Loucy (cell line): ENCODE measurements around the gene AGAP3.
A peak's percentile ranks its signal among the peaks of the same experiment; 100 is the strongest.

Source experiments
- H2AFZ ChIP-seq: fragments of 200-600 bp; sonication (generic); 2 replicates; pipeline ENCODE4 v1.6.0; 2016; ENCODE audit warnings: antibody characterized with exemption, mild to moderate bottlenecking, low read length, moderate library complexity
- H3F3A ChIP-seq: fragments of 200-600 bp; 2 replicates; pipeline ENCODE4 v1.6.0; 2016; ENCODE audit warnings: antibody characterized with exemption, low read depth, mild to moderate bottlenecking
- H3K27me3 ChIP-seq: fragments of 200-600 bp; sonication (generic); 2 replicates; pipeline ENCODE4 v1.6.1; 2014; ENCODE audit warnings: low read length, mild to moderate bottlenecking; ENCODE audit not compliant: insufficient read depth, poor library complexity, severe bottlenecking
- H3K36me3 ChIP-seq: fragments of 200-600 bp; sonication (generic); 2 replicates; pipeline ENCODE4 v1.6.1; 2016; ENCODE audit warnings: low read length; ENCODE audit not compliant: insufficient read depth
- H3K4me1 ChIP-seq: fragments of 200-600 bp; sonication (generic); 2 replicates; pipeline ENCODE4 v1.5.1; 2014; ENCODE audit warnings: low read length, mild to moderate bottlenecking; ENCODE audit not compliant: insufficient read depth, poor library complexity, severe bottlenecking
- H3K4me2 ChIP-seq: fragments of 200-600 bp; sonication (generic); 2 replicates; pipeline ENCODE4 v1.6.0; 2014; ENCODE audit warnings: antibody characterized with exemption, low read length, low read depth, mild to moderate bottlenecking; ENCODE audit not compliant: poor library complexity, severe bottlenecking
- H3K4me3 ChIP-seq: fragments of 200-600 bp; sonication (generic); 2 replicates; pipeline ENCODE4 v1.5.1; 2014; ENCODE audit warnings: low read length, mild to moderate bottlenecking, mixed read lengths; ENCODE audit not compliant: poor library complexity, severe bottlenecking
- H3K79me2 ChIP-seq: fragments of 200-600 bp; sonication (generic); 2 replicates; pipeline ENCODE4 v1.6.1; 2014; ENCODE audit warnings: low read length; ENCODE audit not compliant: insufficient read depth
- H3K9ac ChIP-seq: fragments of 200-600 bp; sonication (generic); 2 replicates; pipeline ENCODE4 v1.6.0; 2014; ENCODE audit warnings: mild to moderate bottlenecking, low read depth, low read length, moderate library complexity; ENCODE audit not compliant: poor library complexity, severe bottlenecking
- H3K9me2 ChIP-seq: fragments of 200-600 bp; sonication (generic); replicated peaks from 2 replicates; pipeline ENCODE4 v1.6.1; 2016; ENCODE audit warnings: low read depth, low read length, mixed read lengths
- H3K9me3 ChIP-seq: fragments of 200-600 bp; sonication (generic); 2 replicates; pipeline ENCODE4 v1.6.1; 2014; ENCODE audit warnings: mild to moderate bottlenecking, antibody characterized with exemption, low read length, low read depth; ENCODE audit not compliant: insufficient read depth
- H4K20me1 ChIP-seq: fragments of 200-600 bp; sonication (generic); 2 replicates; pipeline ENCODE4 v1.6.0; 2014; ENCODE audit warnings: antibody characterized with exemption, low read length, mild to moderate bottlenecking; ENCODE audit not compliant: insufficient read depth, poor library complexity, severe bottlenecking
- EZH2phosphoT487 ChIP-seq: fragments of 200-600 bp; IDR thresholded peaks from 2 replicates; pipeline ENCODE4 v1.6.1; 2018; ENCODE audit warnings: antibody characterized with exemption, mild to moderate bottlenecking, moderate library complexity, borderline replicate concordance
- TF ChIP-seq, protein P1 (sequence below): fragments of 200-600 bp; sonication (generic); conservative IDR thresholded peaks from 2 replicates; pipeline ENCODE4 v1.5.1; 2014; ENCODE audit warnings: mild to moderate bottlenecking, antibody characterized with exemption, low read length

The AGAP3 gene

DNA sequence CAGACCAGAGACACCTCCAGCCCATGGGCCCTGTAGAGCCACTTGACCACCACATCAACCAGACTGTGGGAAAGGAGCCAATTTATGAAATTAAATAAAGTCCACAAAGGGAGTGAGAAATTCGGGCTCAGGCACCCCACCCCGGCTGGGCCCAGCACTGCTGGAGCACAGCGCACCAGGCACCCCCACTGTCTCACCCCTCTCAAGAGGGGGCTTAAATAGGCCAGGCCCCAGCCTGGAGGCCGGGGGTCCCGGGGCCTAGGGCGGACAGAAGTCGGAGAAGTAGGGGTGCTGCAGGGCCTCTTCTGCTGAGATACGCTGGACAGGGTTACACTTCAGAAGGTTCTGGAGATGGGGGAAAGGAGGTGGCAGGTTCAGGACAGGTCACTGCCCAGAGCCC, 32.5 kb upstream of the AGAP3 start:
- no peaks in the 10 kb centered on the region for H3K9me2 ChIP-seq
- no peaks in the 10 kb centered on the region for H3K9me3 ChIP-seq
- no peak overlapping the region for H3K4me3 ChIP-seq
- H3K4me2 ChIP-seq = peak overlapping the region; percentile 77
- H3K79me2 ChIP-seq = peaks cover 11% of the 10 kb centered on the region; the same call in 1 of the 2 replicates
- H3K4me1 ChIP-seq = peaks cover 27% of the 10 kb centered on the region
- no peaks in the 10 kb centered on the region for H4K20me1 ChIP-seq
- H3F3A ChIP-seq = no peaks in the 10 kb centered on the region
- H3K27me3 ChIP-seq = no peaks in the 10 kb centered on the region
- H2AFZ ChIP-seq = no peak overlapping the region
- TF ChIP-seq, protein P1, sequence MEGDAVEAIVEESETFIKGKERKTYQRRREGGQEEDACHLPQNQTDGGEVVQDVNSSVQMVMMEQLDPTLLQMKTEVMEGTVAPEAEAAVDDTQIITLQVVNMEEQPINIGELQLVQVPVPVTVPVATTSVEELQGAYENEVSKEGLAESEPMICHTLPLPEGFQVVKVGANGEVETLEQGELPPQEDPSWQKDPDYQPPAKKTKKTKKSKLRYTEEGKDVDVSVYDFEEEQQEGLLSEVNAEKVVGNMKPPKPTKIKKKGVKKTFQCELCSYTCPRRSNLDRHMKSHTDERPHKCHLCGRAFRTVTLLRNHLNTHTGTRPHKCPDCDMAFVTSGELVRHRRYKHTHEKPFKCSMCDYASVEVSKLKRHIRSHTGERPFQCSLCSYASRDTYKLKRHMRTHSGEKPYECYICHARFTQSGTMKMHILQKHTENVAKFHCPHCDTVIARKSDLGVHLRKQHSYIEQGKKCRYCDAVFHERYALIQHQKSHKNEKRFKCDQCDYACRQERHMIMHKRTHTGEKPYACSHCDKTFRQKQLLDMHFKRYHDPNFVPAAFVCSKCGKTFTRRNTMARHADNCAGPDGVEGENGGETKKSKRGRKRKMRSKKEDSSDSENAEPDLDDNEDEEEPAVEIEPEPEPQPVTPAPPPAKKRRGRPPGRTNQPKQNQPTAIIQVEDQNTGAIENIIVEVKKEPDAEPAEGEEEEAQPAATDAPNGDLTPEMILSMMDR = no peak
- no peak for TF ChIP-seq EZH2phosphoT487
- no peaks in the 10 kb centered on the region for H3K36me3 ChIP-seq
- peak overlapping the region; percentile 73 for H3K9ac ChIP-seq

DNA sequence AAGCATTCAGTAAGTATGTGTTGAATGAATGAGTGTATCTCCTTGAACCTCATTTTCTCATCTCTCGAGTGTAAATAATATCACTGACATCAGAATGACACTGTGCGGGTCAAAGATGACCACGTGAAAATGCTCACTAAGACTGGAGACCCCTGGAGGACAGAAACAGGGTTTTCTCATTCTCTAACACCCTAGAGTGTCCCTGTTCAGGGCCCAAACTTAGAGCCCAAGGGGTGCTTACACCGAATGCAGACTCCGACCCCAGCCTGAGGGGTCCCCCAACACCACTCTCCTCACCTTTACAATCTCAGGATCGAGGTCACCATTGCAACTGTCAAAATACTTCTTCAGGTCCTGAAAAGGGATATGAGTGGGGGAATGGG, 30.0 kb upstream of the AGAP3 start:
- H3K27me3 ChIP-seq = no peaks in the 10 kb centered on the region
- peak overlapping the region; percentile 78 for H3K9ac ChIP-seq
- H3K4me2 ChIP-seq = peak overlapping the region; percentile 93
- no peaks in the 10 kb centered on the region for H3K36me3 ChIP-seq
- TF ChIP-seq, protein P1 = peak; percentile 22; the same call in 1 of the 2 replicates
- TF ChIP-seq EZH2phosphoT487 = no peak
- peaks cover 14% of the 10 kb centered on the region for H4K20me1 ChIP-seq
- H2AFZ ChIP-seq = no peak overlapping the region
- no peaks in the 10 kb centered on the region for H3K9me3 ChIP-seq
- H3F3A ChIP-seq = no peaks in the 10 kb centered on the region
- no peak overlapping the region for H3K4me3 ChIP-seq
- peaks cover 26% of the 10 kb centered on the region for H3K79me2 ChIP-seq
- H3K4me1 ChIP-seq = peaks cover 38% of the 10 kb centered on the region
- no peaks in the 10 kb centered on the region for H3K9me2 ChIP-seq

DNA sequence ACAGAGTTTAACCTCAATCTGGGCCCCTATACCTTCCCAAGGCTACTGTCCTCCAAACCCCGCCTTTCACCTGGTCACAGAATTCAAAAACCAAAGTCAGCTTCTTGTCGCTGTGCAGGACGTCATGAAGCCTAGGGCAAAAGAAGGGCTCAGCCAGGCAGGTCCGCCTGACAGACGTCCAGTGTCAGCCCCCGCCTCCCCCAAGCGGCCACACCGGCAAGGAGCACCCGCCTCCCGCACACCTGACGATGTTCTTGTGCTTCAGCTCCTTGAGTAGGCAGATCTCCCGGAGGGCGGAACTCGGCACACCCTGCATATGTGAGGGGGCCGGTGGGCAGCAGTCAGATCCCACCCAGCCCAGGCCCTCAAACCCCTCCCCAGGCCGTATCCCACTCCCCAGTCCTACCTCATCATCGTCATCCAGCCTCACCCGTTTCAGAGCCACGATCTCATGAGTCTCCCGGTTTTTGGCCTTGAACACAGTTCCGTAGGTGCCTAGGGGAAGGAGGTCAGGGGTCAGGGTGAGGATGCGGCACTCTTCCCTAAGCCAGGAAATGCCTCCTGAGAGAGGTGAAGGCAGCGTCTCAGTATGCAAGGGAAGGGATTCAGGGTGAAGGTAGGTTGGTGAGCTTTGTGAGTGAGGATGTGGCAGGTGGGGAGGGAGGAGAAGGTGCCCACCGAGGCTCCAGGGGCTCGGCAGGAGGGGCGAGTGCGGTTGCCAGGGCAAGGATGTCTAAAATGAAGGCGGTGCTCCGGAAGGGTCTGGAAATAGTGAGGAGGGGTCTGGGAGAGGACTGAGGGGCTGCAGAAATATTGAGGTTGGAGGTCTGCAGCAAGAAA, 29.4 kb upstream of the AGAP3 start:
- H3K4me3 ChIP-seq = peak overlapping the region; percentile 93
- TF ChIP-seq, protein P1 = no peak
- no peak for TF ChIP-seq EZH2phosphoT487
- peaks cover 32% of the 10 kb centered on the region for H3K79me2 ChIP-seq
- peak overlapping the region; percentile 78 for H3K9ac ChIP-seq
- no peaks in the 10 kb centered on the region for H3K9me2 ChIP-seq
- H3F3A ChIP-seq = no peaks in the 10 kb centered on the region
- peaks cover 20% of the 10 kb centered on the region for H4K20me1 ChIP-seq
- H3K4me2 ChIP-seq = peak overlapping the region; percentile 93
- H3K36me3 ChIP-seq = no peaks in the 10 kb centered on the region
- peaks cover 44% of the 10 kb centered on the region for H3K4me1 ChIP-seq
- H2AFZ ChIP-seq = peak overlapping the region; percentile 83; the same call in 1 of the 2 replicates
- no peaks in the 10 kb centered on the region for H3K9me3 ChIP-seq
- H3K27me3 ChIP-seq = no peaks in the 10 kb centered on the region
